Mucosa of rectum (tissue), 2 donors: ENCODE data around the gene SNRK.

Experiments used
- H3K27ac ChIP-seq, 2 donors: one replicate each; pipeline ENCODE4 v1.7.0; 2013; ENCODE audit warnings: inconsistent platforms in 2 of 2, low read depth in 2 of 2, low read length in 2 of 2
- H3K27me3 ChIP-seq, 2 donors: one replicate each; pipeline ENCODE4 v1.7.0; 2013; ENCODE audit warnings: low read length in 2 of 2; ENCODE audit not compliant: control insufficient read depth in 2 of 2, insufficient read depth in 2 of 2
- H3K36me3 ChIP-seq, 2 donors: one replicate each; pipeline ENCODE4 v1.7.0; 2013; ENCODE audit warnings: low read length in 2 of 2; ENCODE audit not compliant: control insufficient read depth in 2 of 2, insufficient read depth in 2 of 2
- H3K4me1 ChIP-seq, 2 donors: one replicate each; pipeline ENCODE4 v1.7.0; 2013; ENCODE audit warnings: low read length in 2 of 2, mild to moderate bottlenecking in 1 of 2; ENCODE audit not compliant: control insufficient read depth in 2 of 2, insufficient read depth in 2 of 2
- H3K4me3 ChIP-seq, 2 donors: one replicate each; pipeline ENCODE4 v1.7.0; 2013; ENCODE audit warnings: low read length in 2 of 2
- H3K9ac ChIP-seq, 2 donors: one replicate each; pipeline ENCODE4 v1.7.0; 2013; ENCODE audit warnings: low read length in 2 of 2, low read depth in 1 of 2, mild to moderate bottlenecking in 1 of 2
- H3K9me3 ChIP-seq, 2 donors: one replicate each; pipeline ENCODE4 v1.7.0; 2013; ENCODE audit warnings: low read length in 2 of 2; ENCODE audit not compliant: control insufficient read depth in 2 of 2
- donor health status: healthy.
- donor health status: Normal muscosa, but diverticular disease.

Gene SNRK

GRCh38 chr3:43286115-43286840 is at the start of gene SNRK:
Gene SNRK (plus strand): TSS chr3:43286540. CDS start chr3:43303204, 16,664 bp downstream.
- H3K9ac ChIP-seq, result peak within 1 kb of the TSS; percentile 76 to 89
- H3K27ac ChIP-seq, result peak within 1 kb of the TSS; percentile 84 to 85
- H3K4me3 ChIP-seq, result peak within 1 kb of the TSS; percentile 91
- no peaks in the 10 kb centered on the region for H3K27me3 ChIP-seq
- no peaks in the 10 kb centered on the region for H3K9me3 ChIP-seq
- peaks cover 17 to 35% of the 10 kb centered on the region in 2 donors for H3K4me1 ChIP-seq
- H3K36me3 ChIP-seq, result peaks cover 0 to 4% of the 10 kb centered on the region in 2 donors

- Histone ChIP-seq H3K36me3 (no peaks in the 10 kb centered on the region), H3K27ac (no peak overlapping the region), H3K27me3 (peaks cover under 1 to 2% of the 10 kb centered on the region in 2 donors), H3K9me3 (no peaks in the 10 kb centered on the region), H3K4me3 (no peak overlapping the region), H3K4me1 (no peaks in the 10 kb centered on the region), H3K9ac (no peak overlapping the region)
These were observed 47.5 kb upstream of the SNRK start for GRCh38 chr3:43238801-43239200.

- Histone ChIP-seq H3K9me3 (no peaks in the 10 kb centered on the region), H3K9ac (no peak overlapping the region), H3K4me3 (no peak overlapping the region), H3K27ac (no peak overlapping the region), H3K4me1 (no peaks in the 10 kb centered on the region), H3K36me3 (no peaks in the 10 kb centered on the region), H3K27me3 (peaks cover 0 to 2% of the 10 kb centered on the region in 2 donors)
These were observed 46.6 kb upstream of the SNRK start for GRCh38 chr3:43239755-43240154.

GRCh38 chr3:43243590-43244587 is 42.5 kb upstream of the SNRK start:
- no peaks in the 10 kb centered on the region for H3K4me1 ChIP-seq
- H3K27ac ChIP-seq, result no peak overlapping the region
- H3K27me3 ChIP-seq, result no peaks in the 10 kb centered on the region
- no peaks in the 10 kb centered on the region for H3K9me3 ChIP-seq
- no peak overlapping the region for H3K4me3 ChIP-seq
- H3K36me3 ChIP-seq, result no peaks in the 10 kb centered on the region
- no peak overlapping the region for H3K9ac ChIP-seq

- Histone ChIP-seq H3K9ac (no peak overlapping the region), H3K9me3 (no peaks in the 10 kb centered on the region), H3K4me1 (no peaks in the 10 kb centered on the region), H3K36me3 (no peaks in the 10 kb centered on the region), H3K27me3 (no peaks in the 10 kb centered on the region), H3K27ac (no peak overlapping the region), H3K4me3 (no peak overlapping the region)
These were observed 41.6 kb upstream of the SNRK start for GRCh38 chr3:43244694-43245093.

- Histone ChIP-seq H3K27me3 (no peaks in the 10 kb centered on the region), H3K4me1 (no peaks in the 10 kb centered on the region), H3K4me3 (no peak overlapping the region), H3K9ac (no peak overlapping the region), H3K27ac (no peak overlapping the region), H3K9me3 (no peaks in the 10 kb centered on the region), H3K36me3 (no peaks in the 10 kb centered on the region)
These were observed 39.4 kb upstream of the SNRK start for GRCh38 chr3:43246976-43247375.

- no peaks in the 10 kb centered on the region for H3K36me3 ChIP-seq
- no peak overlapping the region for H3K9ac ChIP-seq
- no peak overlapping the region for H3K27ac ChIP-seq
- no peaks in the 10 kb centered on the region for H3K4me1 ChIP-seq
- no peak overlapping the region for H3K4me3 ChIP-seq
- no peaks in the 10 kb centered on the region for H3K9me3 ChIP-seq
- H3K27me3 ChIP-seq, result no peaks in the 10 kb centered on the region
These were observed 38.7 kb upstream of the SNRK start for GRCh38 chr3:43247561-43248184.

- Histone ChIP-seq H3K4me1 (no peaks in the 10 kb centered on the region), H3K4me3 (no peak overlapping the region), H3K9ac (no peak overlapping the region), H3K27me3 (no peaks in the 10 kb centered on the region), H3K27ac (no peak overlapping the region), H3K36me3 (no peaks in the 10 kb centered on the region), H3K9me3 (no peaks in the 10 kb centered on the region)
These were observed 38.2 kb upstream of the SNRK start for GRCh38 chr3:43248185-43248583.

- H3K9me3 ChIP-seq, result no peaks in the 10 kb centered on the region
- H3K9ac ChIP-seq, result no peak overlapping the region
- no peaks in the 10 kb centered on the region for H3K27me3 ChIP-seq
- H3K36me3 ChIP-seq, result no peaks in the 10 kb centered on the region
- H3K4me3 ChIP-seq, result no peak overlapping the region
- H3K27ac ChIP-seq, result no peak overlapping the region
- no peaks in the 10 kb centered on the region for H3K4me1 ChIP-seq
These were observed 37.4 kb upstream of the SNRK start for GRCh38 chr3:43248973-43249372.

GRCh38 chr3:43249405-43249804 is 36.9 kb upstream of the SNRK start:
- H3K4me1 ChIP-seq, result no peaks in the 10 kb centered on the region

More at GRCh38 chr3:43249405-43249804, 36.9 kb upstream of the SNRK start:
- Histone ChIP-seq H3K9ac (no peak overlapping the region), H3K36me3 (no peaks in the 10 kb centered on the region), H3K27me3 (no peaks in the 10 kb centered on the region), H3K27ac (no peak overlapping the region), H3K9me3 (no peaks in the 10 kb centered on the region), H3K4me3 (no peak overlapping the region)
